HFFc6 (cell line): ENCODE results near the gene PSMC4. TPM values are rescaled to one million over a fixed set of nuclear protein-coding genes. Genes with fewer than 3 reads are reported as not detected.

ENCODE experiments used
- DNase-seq: peaks from one replicate; pipeline ENCODE4 v3.0.0-alpha.2; 2018
- H3K27ac Mint-ChIP-seq: 2 replicates; pipeline ENCODE4 v1.8.0; 2020; ENCODE audit warnings: mild to moderate bottlenecking, mixed read lengths
- H3K27me3 Mint-ChIP-seq: 2 replicates; pipeline ENCODE4 v1.8.0; 2021; ENCODE audit warnings: mild to moderate bottlenecking, moderate library complexity, mixed read lengths; ENCODE audit not compliant: insufficient read depth
- H3K36me3 Mint-ChIP-seq: 2 replicates; pipeline ENCODE4 v1.8.0; 2021; ENCODE audit warnings: low read depth, mixed read lengths
- H3K4me1 Mint-ChIP-seq: 2 replicates; pipeline ENCODE4 v1.8.0; 2020; ENCODE audit warnings: low read depth, mixed read lengths
- H3K4me3 Mint-ChIP-seq: 2 replicates; pipeline ENCODE4 v1.8.0; 2020; ENCODE audit warnings: mild to moderate bottlenecking, moderate library complexity, mixed read lengths
- H3K9me3 Mint-ChIP-seq: 2 replicates; pipeline ENCODE4 v1.8.0; 2020; ENCODE audit warnings: mild to moderate bottlenecking, mixed read lengths
- CTCF ChIP-seq: fragments of 200-600 bp; sonication (generic); IDR thresholded peaks from 2 replicates; pipeline ENCODE4 v1.5.0; 2021; ENCODE audit warnings: antibody characterized with exemption, mild to moderate bottlenecking
- total RNA-seq, 6 experiments: library from RNA; stranded (reverse); fragmentation: NEBNext Ultra II Directional; extraction: Animal tissue kit (Norgen Biotek cat#: 25700); gene quantifications; 2 replicates in 1 of 6; 3 replicates in 5 of 6; pipeline ENCODE4 v1.2.3, GENCODE V29; 2021

The PSMC4 gene
- total RNA-seq, 6 experiments from 2014 or later: 124 to 144 (median 133) TPM

DNA sequence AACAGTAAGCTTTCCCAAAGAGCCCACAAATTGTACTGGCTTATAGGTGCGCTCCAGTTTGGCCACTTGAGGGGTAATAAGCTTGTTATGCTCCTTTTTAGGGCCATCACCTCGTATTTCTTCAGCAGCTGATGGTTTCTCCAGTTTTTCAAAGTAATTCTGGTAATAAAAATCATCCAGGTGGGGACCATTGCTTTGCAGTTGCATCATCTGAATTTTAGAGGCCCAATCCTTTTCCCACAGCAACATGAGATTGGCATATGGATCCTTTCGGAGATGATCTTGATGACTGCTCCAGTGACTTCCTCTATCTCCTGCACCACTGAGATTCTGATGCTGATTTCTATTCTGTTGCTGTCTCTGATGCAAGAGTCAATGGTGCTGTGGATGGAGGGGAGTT lies 53.0 kb downstream of the PSMC4 start:
- peaks cover 90% of the 10 kb centered on the region for H3K9me3 Mint-ChIP-seq

DNA sequence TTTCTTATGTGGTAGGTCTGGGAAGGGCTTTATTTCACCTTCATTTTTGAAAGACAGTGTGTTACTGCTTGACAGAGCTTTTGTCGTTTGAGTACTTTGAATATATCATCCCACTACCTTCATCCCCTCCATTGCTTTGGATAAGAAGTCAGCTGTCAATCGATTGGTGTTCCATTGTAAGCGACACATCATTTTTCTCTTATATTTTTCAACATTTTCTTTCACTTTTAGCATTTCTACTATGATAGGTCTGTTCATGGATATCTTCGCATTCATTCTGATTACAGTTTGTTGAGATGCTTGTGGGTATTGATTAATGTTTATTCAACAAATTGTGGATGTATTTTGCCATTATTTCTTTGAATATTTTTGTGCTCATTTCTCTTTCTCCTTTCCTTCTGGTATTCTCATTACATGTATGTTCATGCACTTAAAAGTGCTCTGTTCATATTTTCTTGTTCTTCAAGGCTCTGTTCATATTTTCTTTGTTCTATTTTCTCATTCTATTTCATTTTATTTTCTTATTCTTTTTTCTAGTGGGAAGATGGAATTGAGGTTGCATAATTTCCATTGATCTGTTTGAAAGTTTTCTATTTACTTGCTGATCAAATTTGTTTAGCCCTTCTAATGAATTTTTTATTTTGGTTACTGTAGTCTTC lies 55.1 kb downstream of the PSMC4 start:
- peaks cover 60% of the 10 kb centered on the region for H3K36me3 Mint-ChIP-seq
- H3K4me3 Mint-ChIP-seq: no peak overlapping the region
- H3K9me3 Mint-ChIP-seq: peaks cover 95% of the 10 kb centered on the region
- no peak for DNase-seq
- TF ChIP-seq CTCF: no peak
- H3K27ac Mint-ChIP-seq: no peak overlapping the region
- peaks cover 3% of the 10 kb centered on the region for H3K27me3 Mint-ChIP-seq
- no peaks in the 10 kb centered on the region for H3K4me1 Mint-ChIP-seq

More for the DNA sequence above, 53.0 kb downstream of the PSMC4 start:
- TF ChIP-seq CTCF: no peak
- no peaks in the 10 kb centered on the region for H3K4me1 Mint-ChIP-seq
- H3K4me3 Mint-ChIP-seq: no peak overlapping the region
- peaks cover 3% of the 10 kb centered on the region for H3K27me3 Mint-ChIP-seq
- no peak for DNase-seq
- H3K27ac Mint-ChIP-seq: no peak overlapping the region
- peaks cover 42% of the 10 kb centered on the region for H3K36me3 Mint-ChIP-seq

DNA sequence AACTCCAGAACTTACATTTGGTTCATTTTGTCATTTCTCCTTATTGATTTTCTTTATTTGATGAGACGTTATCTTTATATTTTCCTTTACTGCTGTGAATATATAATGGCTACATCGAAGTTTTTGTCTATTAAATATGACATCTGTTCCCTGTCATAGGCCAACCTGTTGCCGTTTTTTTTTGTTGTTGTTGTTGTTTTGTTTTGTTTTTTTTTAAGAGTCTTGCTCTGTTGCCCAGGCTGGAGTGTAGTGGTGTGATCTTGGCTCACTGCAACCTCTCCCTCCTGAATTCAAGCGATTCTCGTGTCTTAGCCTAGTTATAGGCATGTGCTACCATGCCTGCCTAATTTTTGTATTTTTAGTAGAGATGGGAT lies 55.6 kb downstream of the PSMC4 start:
- H3K4me3 Mint-ChIP-seq: no peak overlapping the region
- H3K9me3 Mint-ChIP-seq: peaks cover 95% of the 10 kb centered on the region
- peaks cover 62% of the 10 kb centered on the region for H3K36me3 Mint-ChIP-seq
- peaks cover 3% of the 10 kb centered on the region for H3K27me3 Mint-ChIP-seq
- H3K27ac Mint-ChIP-seq: no peak overlapping the region
- no peak for DNase-seq
- no peak for TF ChIP-seq CTCF
- no peaks in the 10 kb centered on the region for H3K4me1 Mint-ChIP-seq

Other genes with a start within 250 kb of the PSMC4 start
- gene CLC, start 233.1 kb upstream of the PSMC4 start, total RNA-seq: not detected
- not detected for gene LEUTX, start 192.3 kb upstream of the PSMC4 start, total RNA-seq
- 10 to 100 TPM in 4 of 6 experiments, 1 to 10 TPM in 2; 8.9 to 20.2 (median 12.7) TPM for gene DYRK1B, start 137.0 kb upstream of the PSMC4 start, total RNA-seq
- gene FBL, start 124.8 kb upstream of the PSMC4 start, total RNA-seq: 100 to 1,000 TPM; 167 to 234 (median 217) TPM
- under 1 TPM; 0.02 to 0.83 (median 0.18) TPM for gene FCGBP, start 36.5 kb upstream of the PSMC4 start, total RNA-seq
- 1 to 10 TPM; 1.8 to 2.7 (median 2.2) TPM for gene ZNF546, start 25.9 kb downstream of the PSMC4 start, total RNA-seq
- 1 to 10 TPM; 7.3 to 9.9 (median 8.8) TPM for gene ZNF780B, start 85.1 kb downstream of the PSMC4 start, total RNA-seq
- 10 to 100 TPM; 10.1 to 13.2 (median 11.3) TPM for gene ZNF780A, start 119.8 kb downstream of the PSMC4 start, total RNA-seq
- gene MAP3K10, start 220.3 kb downstream of the PSMC4 start, total RNA-seq: 10 to 100 TPM; 10.7 to 14.9 (median 11.3) TPM
- gene TTC9B, start 247.2 kb downstream of the PSMC4 start, total RNA-seq: not detected